Measurements from ENCODE around the gene ALPK1.
A peak's percentile ranks its signal among the peaks of the same experiment; 100 is the strongest.

Gene ALPK1

GRCh38 chr4:112284662-112285411 is 12.3 kb upstream of the ALPK1 start:
- H3K36me3 ChIP-seq (ENCODE audit: insufficient read depth, low read length) = peaks cover 24% of the 10 kb centered on the region
- H3K4me1 ChIP-seq (ENCODE audit: insufficient read depth, low read length) = peaks cover 77% of the 10 kb centered on the region
- H3K9ac ChIP-seq (ENCODE audit: low read depth, low read length) = peak overlapping the region; percentile 66
- H3K79me2 ChIP-seq (ENCODE audit: insufficient read depth, low read length) = peaks cover 62% of the 10 kb centered on the region
- H3K4me2 ChIP-seq (ENCODE audit: insufficient read depth, low read length) = peak overlapping the region; percentile 76
- H4K20me1 ChIP-seq (ENCODE audit: insufficient read depth, low read length) = peaks cover 10% of the 10 kb centered on the region
- ATAC-seq (ENCODE audit: insufficient read depth, low read depth) (peak; percentile 13; the same call in 1 of the 3 replicates), DNase-seq (peak; percentile 25)
- H2AFZ ChIP-seq (ENCODE audit: low read depth, low read length) = peak overlapping the region; percentile 100
- H3K27ac ChIP-seq (ENCODE audit: low read length) = peak overlapping the region; percentile 79
- H3K27me3 ChIP-seq (ENCODE audit: insufficient read depth, low read length, poor library complexity) = no peaks in the 10 kb centered on the region
- peak overlapping the region; percentile 69 to 86 for H3K4me3 ChIP-seq (ENCODE audit: low read depth in 1 of 2, low read length in 2 of 2)
- no peaks in the 10 kb centered on the region for H3K9me3 ChIP-seq (ENCODE audit: insufficient read depth, low read length, severe bottlenecking)
- TF ChIP-seq, protein P1, sequence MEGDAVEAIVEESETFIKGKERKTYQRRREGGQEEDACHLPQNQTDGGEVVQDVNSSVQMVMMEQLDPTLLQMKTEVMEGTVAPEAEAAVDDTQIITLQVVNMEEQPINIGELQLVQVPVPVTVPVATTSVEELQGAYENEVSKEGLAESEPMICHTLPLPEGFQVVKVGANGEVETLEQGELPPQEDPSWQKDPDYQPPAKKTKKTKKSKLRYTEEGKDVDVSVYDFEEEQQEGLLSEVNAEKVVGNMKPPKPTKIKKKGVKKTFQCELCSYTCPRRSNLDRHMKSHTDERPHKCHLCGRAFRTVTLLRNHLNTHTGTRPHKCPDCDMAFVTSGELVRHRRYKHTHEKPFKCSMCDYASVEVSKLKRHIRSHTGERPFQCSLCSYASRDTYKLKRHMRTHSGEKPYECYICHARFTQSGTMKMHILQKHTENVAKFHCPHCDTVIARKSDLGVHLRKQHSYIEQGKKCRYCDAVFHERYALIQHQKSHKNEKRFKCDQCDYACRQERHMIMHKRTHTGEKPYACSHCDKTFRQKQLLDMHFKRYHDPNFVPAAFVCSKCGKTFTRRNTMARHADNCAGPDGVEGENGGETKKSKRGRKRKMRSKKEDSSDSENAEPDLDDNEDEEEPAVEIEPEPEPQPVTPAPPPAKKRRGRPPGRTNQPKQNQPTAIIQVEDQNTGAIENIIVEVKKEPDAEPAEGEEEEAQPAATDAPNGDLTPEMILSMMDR (IDR thresholded peaks at IDR 0.05; ENCODE audit: borderline replicate concordance, extremely low read depth, low read length, poor library complexity, severe bottlenecking) = no peak
- no peak for TF ChIP-seq EZH2 (IDR thresholded peaks at IDR 0.05; ENCODE audit: borderline replicate concordance, low read depth, low read length, severe bottlenecking)

- no peak for ATAC-seq (ENCODE audit: insufficient read depth, low read depth)
- H3K79me2 ChIP-seq (ENCODE audit: insufficient read depth, low read length) = peaks cover 36% of the 10 kb centered on the region
These were observed 9.7 kb upstream of the ALPK1 start for GRCh38 chr4:112287258-112287989.

DNA sequence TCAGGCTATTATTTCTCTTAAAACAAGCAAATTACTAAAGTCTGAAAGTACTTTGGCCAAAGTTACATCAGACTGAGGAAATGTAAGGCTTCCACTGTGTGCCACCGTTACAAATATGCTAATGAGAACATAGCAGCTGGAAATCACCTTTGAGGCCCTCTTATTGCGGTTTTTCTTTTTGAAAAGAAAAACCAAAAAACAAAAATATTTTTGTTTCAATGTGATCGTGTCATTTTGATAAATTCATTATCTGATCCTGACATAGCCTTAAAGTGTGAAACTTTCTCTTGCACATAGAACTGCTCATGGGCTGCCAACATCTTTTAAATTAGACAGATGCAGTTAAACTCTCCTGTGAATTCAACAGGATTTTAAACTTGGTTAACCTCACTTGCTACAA is 8.7 kb upstream of the ALPK1 start:
- Histone ChIP-seq H3K27me3 (ENCODE audit: insufficient read depth, low read length, poor library complexity) (no peaks in the 10 kb centered on the region), H4K20me1 (ENCODE audit: insufficient read depth, low read length) (no peaks in the 10 kb centered on the region), H3K4me1 (ENCODE audit: insufficient read depth, low read length) (peaks cover 57% of the 10 kb centered on the region), H3K79me2 (ENCODE audit: insufficient read depth, low read length) (peaks cover 26% of the 10 kb centered on the region), H3K9ac (ENCODE audit: low read depth, low read length) (peak overlapping the region; percentile 35; the same call in 1 of the 2 replicates), H3K4me3 (ENCODE audit: low read depth in 1 of 2, low read length in 2 of 2) (no peak overlapping the region), H3K9me3 (ENCODE audit: insufficient read depth, low read length, severe bottlenecking) (no peaks in the 10 kb centered on the region), H3K27ac (ENCODE audit: low read length) (peak overlapping the region; percentile 71), H3K4me2 (ENCODE audit: insufficient read depth, low read length) (peak overlapping the region; percentile 42), H2AFZ (ENCODE audit: low read depth, low read length) (0 out of 2 replicates have a peak overlapping the region, but pooled peaks have one; percentile 41), H3K36me3 (ENCODE audit: insufficient read depth, low read length) (peaks cover 2% of the 10 kb centered on the region; the same call in 1 of the 2 replicates)
- peak; percentile 33 for ATAC-seq (ENCODE audit: insufficient read depth, low read depth)
- peak; percentile 32 for DNase-seq
- TF ChIP-seq, protein P1 (IDR thresholded peaks at IDR 0.05; ENCODE audit: borderline replicate concordance, extremely low read depth, low read length, poor library complexity, severe bottlenecking) = no peak
- no peak for TF ChIP-seq EZH2 (IDR thresholded peaks at IDR 0.05; ENCODE audit: borderline replicate concordance, low read depth, low read length, severe bottlenecking)

More at GRCh38 chr4:112287258-112287989, 9.7 kb upstream of the ALPK1 start:
- Histone ChIP-seq H3K4me3 (ENCODE audit: low read depth in 1 of 2, low read length in 2 of 2) (no peak overlapping the region), H3K9ac (ENCODE audit: low read depth, low read length) (peak overlapping the region; percentile 35), H3K4me1 (ENCODE audit: insufficient read depth, low read length) (peaks cover 67% of the 10 kb centered on the region), H3K27ac (ENCODE audit: low read length) (peak overlapping the region; percentile 71), H3K9me3 (ENCODE audit: insufficient read depth, low read length, severe bottlenecking) (no peaks in the 10 kb centered on the region), H3K4me2 (ENCODE audit: insufficient read depth, low read length) (peak overlapping the region; percentile 10; the same call in 1 of the 2 replicates), H2AFZ (ENCODE audit: low read depth, low read length) (peak overlapping the region; percentile 23), H3K36me3 (ENCODE audit: insufficient read depth, low read length) (peaks cover 11% of the 10 kb centered on the region), H3K27me3 (ENCODE audit: insufficient read depth, low read length, poor library complexity) (no peaks in the 10 kb centered on the region), H4K20me1 (ENCODE audit: insufficient read depth, low read length) (peaks cover 3% of the 10 kb centered on the region; the same call in 1 of the 2 replicates)
- DNase-seq = peak; percentile 33
- TF ChIP-seq, protein P1 (IDR thresholded peaks at IDR 0.05; ENCODE audit: borderline replicate concordance, extremely low read depth, low read length, poor library complexity, severe bottlenecking) = no peak
- TF ChIP-seq EZH2 (IDR thresholded peaks at IDR 0.05; ENCODE audit: borderline replicate concordance, low read depth, low read length, severe bottlenecking) = no peak
